HG03558 (cell line): ENCODE results near the gene ATIC.

Experiments
- ATAC-seq: cut with Tn5 transposase; IDR thresholded peaks from one replicate; pipeline ENCODE4 v1.9.1; 2021; ENCODE audit warnings: moderate number of reproducible peaks; ENCODE audit not compliant: unreplicated experiment; ENCODE audit errors: extremely low read depth

ATIC gene

DNA sequence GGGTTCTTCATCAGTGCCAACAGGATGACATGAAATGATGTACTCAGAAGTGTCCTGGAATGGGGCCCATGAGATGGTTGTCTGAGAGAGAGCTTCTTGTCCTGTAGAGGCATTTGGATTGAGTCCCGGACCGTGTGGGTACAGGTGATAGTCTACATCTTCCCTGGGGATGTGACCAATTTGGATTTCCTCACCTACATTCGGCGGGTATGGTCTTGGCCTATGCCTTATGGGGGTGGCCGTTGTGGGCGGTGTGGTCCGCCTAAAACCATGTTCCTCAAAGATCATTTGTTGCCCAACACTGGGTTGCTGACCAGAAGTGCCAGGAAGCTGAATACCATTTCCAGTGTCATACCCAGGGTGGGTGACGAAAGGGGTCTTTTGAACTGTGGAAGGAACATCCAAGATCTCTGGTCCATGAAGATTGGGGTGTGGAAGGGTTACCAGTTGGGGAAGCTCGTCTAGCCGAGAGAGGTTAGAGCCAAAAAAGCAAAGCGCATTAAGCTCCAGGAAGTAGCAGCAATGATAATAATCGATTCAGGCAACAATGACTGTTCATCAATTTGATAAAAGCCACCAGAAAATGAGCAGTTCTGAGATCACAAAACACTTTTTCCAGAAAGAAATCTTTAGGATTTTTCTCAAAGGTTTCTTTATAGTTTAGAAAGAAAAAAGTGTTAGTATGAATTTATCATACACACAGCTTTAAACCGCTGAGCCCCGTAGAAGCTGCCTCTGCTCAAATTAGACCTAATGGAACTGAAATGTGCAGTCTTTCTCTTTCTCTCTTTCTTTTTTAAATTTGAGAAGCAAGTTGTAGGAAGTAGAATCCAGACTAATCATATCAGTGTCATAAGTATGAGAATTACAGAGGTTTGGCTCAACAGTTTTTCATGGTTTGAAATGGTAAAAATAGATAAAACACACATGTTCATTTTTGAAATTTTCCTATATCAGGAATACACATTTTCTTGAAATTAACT, 60.3 kb downstream of the ATIC start:
- no peak for ATAC-seq

DNA sequence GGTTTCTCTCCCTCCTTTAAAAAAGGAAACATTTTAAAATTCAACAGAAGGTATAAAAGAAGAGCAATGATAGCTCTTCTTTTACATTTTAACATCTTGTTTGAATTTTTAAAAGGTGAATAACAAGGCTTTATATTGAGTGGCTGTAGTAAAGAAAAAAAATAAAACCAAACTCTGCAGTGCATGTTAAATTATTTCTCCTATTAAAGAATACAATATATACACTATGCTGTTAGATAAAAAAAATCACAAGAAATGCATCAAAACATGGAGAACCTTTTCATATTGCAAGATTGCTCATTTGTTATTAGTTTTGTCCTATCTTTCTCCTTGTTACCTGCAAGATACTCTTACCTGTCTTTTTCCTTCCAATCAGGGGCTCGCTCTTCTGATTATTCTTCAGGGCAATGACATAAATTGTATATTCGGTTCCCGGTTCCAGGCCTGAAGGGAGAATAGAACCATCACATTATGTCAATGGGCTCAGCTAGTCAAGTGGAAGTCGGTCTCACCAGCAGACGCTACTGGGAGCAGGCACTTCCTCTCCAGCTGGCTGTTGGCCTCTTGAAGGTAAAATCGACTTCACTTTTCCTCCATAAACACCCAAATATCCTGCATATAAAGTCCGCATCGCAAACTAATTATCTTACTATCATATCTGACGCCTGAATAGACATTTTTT, 61.2 kb downstream of the ATIC start:
- no peak for ATAC-seq

DNA sequence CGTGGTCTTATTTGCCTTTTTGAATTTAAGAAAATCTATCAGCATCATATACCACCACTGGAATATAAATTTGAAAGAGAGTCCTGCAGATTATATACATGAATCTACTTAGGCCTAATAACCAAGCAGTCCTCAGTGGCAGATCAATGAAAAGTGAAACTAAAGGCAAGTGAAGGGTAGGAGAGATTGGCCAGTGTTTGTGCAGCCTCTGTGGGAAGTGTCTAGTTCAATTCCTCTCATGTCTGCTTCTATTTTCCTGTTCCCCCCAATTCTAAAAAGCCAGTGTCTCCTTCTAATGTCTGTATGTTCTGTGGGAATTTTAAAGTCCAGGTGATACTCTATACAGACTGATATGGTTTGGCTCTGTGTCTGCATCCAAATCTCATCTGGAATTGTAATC, 62.1 kb downstream of the ATIC start:
- no peak for ATAC-seq

DNA sequence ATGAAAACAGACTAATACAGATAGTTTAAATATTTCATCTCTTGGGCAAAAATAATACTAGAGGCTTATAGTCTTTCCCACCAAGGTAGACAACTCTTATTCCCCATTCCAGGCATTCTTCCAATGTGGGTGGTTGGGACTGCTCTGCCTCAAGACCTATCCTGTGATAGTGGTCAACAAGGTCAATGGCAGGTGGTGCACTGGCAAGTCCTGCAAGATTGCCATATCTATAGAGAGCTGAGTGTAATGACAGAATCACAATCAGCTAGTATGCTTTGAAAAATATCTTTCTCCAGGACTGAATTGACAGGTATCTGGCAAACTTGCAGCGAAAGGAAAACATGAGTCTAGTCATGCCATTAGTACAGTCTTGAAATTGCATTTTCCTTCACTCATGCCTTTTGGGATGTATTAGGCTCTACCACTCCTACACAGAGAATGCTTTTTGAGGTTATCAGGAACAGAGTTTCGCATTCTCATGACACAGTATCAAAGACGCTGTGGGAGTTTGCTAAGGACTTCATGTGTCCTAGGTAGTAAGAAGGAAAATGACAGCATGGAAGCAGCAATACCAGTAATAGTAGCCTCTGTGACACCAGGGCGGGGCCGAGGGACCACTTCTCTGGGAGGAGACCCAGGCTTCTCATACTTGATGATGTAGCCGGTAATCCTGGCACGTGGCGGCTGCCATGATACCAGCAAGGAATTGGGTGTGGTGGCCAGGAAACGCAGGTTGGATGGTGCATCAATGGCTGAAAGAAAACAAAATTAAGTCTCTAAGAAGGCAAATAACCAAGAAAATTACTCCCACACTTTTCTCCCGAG, 63.0 kb downstream of the ATIC start:
- ATAC-seq: no peak

DNA sequence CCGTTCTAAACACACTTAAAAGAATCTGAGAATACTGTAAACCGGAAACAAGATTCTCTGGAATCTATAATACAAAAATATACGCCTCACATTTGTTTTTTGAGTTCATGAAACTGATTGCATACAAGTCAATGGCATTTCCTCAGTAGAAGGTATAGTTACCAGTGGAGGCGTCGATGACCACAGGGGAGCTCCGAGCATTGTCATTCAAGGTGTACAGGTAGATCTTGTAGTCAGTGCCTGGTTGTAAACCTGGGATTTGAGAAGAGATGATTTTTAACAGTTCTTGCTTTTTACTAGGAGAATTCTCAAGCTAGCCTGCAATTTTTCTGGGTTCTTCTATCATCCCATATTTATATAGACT, 63.6 kb downstream of the ATIC start:
- ATAC-seq: no peak

DNA sequence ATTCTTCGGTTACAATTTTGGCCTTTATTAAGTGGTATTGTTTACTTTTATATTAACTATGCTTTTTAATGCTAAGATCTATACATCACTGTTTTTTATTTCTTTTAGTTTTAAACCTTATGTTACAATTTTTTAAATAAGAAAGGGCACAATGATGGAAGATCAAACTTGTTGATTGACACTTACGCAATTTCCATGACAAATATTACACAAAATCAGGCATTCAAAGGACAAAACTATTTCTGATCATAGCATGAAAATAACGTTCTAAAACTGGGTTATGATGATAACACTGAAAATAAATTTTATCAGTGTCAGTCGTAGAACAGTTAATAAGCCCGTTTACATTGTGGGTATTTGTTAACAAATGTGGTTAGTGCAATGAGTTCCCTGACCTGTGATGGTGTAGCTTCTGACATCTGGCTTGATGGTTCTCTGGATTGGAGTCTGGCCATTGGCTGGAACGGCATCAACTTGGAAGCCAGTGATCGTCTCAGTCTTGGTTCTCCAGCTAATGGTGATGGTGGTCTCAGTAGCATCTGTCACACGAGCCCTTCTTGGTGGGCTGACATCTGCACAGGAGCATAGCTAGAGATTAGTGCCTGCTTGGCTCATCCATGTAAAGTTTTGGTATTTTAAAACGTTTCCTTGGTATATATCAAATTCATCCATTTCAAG, 64.4 kb downstream of the ATIC start:
- ATAC-seq: no peak

DNA sequence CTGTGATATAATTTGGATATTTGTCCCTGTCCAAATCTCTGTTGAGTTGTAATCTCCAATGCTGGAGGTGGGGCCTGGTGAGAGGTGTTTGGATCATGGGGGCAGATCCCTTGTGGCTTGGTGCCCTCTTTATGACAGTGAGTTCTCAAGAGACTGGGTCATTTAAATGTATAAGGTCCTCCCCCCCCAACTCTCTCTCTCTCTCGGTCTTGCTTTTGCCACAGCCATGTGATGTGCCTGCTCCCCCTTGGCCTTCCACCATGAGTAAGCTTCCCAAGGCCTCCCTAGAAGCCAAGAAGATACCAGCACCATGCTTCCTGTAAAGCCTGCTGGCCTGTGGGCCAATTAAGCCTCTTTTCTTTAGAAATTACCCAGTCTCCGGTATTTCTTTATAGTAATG, 65.4 kb downstream of the ATIC start:
- ATAC-seq: no peak

DNA sequence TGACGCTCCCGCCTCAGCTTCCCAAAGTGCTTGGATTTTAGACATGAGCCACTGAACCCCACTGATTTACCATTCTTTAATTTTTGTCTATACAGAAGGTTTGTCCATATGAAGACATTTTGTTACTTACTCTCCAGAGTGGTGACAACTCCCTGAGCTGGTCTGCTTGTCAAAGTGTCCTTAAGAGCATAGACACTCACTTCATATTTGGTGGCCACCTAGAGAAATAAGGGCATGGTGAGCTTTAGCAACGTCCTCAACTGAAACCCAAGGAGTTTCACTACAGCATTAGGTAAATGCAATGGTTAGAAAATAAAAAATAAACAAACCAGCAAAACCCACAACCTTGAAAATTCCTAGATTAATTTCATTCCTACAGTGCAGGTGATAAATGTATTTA, 66.2 kb downstream of the ATIC start:
- ATAC-seq: no peak

DNA sequence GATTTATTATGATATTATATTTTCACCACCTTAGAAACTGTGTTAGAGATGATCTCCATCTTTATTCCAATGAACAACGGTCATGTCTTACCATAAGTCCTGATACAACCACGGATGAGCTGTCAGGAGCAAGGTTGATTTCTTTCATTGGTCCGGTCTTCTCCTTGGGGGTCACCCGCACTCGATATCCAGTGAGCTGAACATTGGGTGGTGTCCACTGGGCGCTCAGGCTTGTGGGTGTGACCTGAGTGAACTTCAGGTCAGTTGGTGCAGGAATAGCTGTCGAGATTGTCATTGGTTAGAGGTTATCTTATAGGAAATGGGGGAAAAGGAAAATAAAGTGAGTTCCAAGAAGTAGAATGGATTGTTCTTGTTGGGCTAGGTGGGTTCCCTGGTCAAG, 67.2 kb downstream of the ATIC start:
- ATAC-seq: no peak

DNA sequence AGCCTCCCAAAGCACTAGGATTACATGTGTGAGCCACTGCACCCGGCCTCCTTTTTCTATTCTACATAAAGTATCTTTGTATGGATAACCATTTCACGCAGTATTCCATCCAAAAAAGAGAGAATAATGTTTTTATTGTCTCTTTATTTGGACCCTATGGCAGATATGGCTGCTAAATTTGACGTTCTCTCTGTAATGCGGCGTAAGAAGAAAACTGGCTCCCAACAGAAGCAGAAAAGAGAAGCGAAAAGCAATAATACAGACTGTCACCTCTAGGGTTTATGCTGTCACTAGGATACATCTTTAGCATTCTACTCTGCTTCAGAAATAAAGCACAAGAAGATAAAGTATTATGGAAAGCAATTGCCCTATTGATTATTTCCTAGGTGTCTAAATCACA, 68.1 kb downstream of the ATIC start:
- no peak for ATAC-seq

DNA sequence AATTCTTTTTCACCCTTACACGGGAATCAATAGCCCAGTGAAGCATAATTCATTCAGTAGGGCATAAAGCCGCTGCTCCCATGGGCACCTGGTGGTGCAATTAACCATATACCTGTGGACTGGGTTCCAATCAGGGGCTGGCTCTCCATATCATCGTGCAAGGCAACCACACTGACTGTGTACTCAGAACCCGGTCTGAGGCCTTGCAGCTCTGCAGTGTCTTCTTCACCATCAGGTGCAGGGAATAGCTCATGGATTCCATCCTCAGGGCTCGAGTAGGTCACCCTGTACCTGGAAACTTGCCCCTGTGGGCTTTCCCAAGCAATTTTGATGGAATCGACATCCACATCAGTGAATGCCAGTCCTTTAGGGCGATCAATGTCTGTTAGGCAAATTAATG, 68.8 kb downstream of the ATIC start:
- ATAC-seq: no peak

DNA sequence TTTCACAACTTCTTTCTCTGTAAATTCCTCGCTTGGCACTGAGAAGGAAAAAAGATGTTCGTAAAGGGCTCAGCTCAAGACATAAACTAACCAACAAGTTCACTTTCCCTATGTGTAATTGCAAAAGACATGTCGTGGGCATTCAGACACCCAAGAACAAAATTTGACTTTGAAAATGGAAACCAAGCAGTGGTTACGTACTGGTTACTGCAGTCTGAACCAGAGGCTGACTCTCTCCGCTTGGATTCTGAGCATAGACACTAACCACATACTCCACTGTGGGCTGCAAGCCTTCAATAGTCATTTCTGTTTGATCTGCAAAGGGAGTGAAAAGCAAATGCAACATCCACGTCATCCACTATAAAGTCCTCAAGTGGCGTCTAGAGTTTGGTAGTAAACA, 70.2 kb downstream of the ATIC start:
- no peak for ATAC-seq

DNA sequence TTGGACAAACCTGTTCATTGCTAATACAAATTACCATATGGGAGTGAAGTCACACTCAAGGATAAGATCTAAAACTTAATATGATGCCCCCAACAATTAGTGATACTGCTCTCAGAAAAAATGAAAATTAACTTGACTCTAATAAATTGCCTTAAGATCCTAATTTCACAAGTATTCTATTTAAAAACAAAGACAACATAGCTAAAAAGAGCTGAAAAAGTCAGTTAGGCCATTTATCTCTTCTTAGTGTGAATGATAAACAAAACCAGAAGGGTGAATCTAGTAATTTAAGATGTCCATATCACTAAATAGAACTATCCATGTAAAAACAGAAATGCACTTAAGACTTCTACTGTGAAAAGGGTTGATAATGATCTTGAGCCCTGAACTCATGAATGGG, 70.6 kb downstream of the ATIC start:
- ATAC-seq: no peak

DNA sequence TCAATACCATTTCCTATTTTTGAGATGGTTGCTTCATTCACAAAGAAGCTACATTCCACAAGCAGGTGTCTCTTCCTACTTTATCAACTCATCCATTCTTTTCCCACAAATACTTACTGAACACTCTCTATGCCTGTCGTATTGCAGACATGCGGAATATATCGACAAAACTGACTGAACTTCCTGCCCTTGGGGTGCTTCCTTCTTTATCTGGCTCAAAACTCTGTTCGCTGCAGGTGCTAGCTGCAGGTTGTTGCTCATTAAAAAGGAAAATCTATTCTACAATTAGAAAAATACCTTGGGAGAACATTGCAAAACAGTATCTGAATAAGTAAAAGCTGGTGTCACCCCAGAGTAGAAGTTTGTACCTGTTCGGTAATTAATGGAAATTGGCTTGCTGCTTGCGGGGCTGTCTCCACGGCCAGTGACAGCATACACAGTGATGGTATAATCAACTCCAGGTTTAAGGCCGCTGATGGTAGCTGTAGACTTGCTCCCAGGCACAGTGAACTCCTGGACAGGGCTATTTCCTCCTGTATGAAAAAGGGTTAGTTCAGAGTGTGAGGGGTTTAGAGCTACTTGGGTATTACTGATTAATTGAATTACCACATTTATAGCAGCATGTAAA, 71.9 kb downstream of the ATIC start:
- ATAC-seq: no peak

DNA sequence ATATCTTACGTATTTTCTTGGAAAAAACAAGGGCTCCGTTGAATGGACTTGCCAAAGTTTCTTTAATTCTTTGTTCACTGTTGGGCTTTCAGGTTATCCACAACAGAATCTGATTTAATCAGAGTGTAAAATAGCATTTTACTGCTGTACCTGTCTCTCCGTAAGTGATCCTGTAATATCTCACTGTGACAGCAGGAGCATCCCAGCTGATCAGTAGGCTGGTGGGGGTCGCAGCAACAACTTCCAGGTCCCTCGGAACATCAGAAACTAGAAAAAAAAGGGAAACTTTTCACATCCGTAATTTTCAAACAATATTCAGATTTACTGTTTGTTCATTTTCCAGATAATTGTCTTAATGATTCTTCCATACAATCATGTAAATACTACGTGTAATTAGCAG, 72.9 kb downstream of the ATIC start:
- no peak for ATAC-seq

DNA sequence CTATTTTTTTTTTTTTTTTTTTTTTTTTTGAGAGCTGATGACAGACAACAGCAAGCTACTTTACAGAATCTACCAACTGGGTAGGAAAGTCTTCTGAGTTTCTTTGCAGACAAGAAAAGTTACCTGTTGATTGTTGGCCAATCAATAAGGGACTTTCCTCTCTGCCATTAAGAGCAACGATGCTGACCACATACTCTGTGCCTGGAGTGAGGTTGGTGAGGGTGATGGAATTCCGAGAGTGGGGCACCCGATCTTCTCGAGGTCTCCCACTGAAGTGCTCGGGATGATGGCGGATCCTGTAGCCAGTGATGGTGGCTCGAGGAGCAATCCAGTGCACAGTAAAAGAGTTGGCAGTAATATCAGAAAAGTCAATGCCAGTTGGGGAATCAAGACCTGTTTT, 74.7 kb downstream of the ATIC start:
- no peak for ATAC-seq

DNA sequence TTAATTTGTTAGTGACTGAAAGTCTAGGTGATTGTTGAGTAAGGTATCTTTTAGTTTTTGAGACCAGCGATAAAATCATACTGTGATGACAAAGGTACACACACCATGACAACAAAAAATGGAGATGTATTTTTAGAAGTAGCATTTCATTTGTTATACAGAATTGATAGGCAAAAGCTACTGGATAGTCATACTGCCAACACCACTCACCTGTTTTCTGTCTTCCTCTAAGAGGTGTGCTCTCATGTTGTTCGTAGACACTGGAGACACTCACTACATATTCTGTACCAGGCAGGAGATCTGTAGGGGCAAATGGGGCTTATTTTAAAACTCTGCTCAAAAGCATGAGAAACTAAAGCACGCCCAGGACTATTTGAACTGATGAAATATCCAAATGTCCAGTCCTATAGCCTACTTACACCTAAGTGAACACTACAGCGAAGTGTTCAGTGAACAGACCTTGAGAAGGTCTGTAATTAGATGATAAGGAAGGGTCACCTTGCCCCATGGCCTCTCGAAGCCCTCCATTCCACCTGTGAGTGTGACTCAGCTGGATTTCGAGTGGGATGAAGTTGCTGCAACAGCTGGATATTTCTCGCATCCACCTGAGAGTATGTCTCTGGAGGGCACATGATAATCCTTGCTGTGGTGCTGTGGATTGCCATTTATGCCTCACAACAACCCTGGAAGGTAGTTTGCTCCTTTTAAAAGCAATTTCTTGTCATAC, 76.3 kb downstream of the ATIC start:
- no peak for ATAC-seq

DNA sequence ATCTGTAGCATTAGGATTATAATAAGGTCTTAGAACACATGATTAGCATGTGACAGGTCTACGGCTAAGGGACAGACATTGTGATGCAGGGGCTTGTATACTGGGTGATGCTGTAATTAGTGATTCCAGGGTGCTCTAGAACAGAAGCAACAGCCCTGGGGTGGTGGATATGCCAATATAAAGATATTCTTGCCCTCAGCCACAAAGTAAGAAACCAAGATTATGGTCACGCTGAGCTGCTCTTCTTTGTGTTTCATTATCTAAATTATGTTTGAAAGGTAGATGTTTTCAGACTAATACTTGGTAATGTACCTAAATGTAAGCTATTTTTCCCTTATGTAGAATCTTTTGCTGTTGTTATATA, 78.7 kb downstream of the ATIC start:
- no peak for ATAC-seq

DNA sequence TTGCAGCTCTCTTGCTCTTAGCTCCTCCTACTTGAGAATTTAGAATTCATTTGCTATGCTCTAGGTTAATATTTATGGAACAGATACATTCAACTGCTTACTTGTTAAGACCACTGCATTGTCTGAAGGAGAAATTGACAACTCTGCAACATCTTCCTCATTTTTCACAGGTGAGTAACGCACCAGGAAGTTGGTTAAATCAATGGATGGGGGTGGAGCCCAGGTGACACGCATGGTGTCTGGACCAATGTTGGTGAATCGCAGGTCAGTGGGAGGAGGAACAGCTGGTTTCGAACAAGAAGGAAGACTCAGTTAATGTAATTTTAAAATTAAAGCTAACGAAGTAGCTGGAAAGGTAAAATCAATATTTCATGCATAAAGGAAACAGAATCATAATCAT, 79.7 kb downstream of the ATIC start:
- no peak for ATAC-seq
